Pancreas (tissue), 10 donors: ENCODE data around the gene MED15. TPM values are rescaled to one million over a fixed set of nuclear protein-coding genes. Genes with fewer than 3 reads are reported as not detected.
"Not testable (repeated sequence)": the region's sequence is repeated elsewhere in the genome, so short reads cannot be mapped to it uniquely, and the experiment has no call there.

Source experiments
- ATAC-seq, 4 donors: fragments of 200-7000 bp; cut with Tn5 transposase; one replicate each; pipeline versions ENCODE4 v1.8.0 to v1.9.1; 2020; ENCODE audit warnings: mild to moderate bottlenecking in 4 of 4, moderate library complexity in 4 of 4
- DNase-seq, 6 donors: peaks; one replicate each; pipeline ENCODE4 v3.0.0-alpha.2; 2020
- FAIRE-seq: peaks from 2 replicates; lab custom pipeline; 2012; peaks lifted over from hg19 to GRCh38; lab: Jason Lieb, UNC
- H3K27ac ChIP-seq, 4 donors: fragments of 200-600 bp; sonication (generic); 1 replicate in 3 of 4; 2 replicates in 1 of 4; pipeline versions ENCODE4 v1.5.0 to v1.8.0; 2020
- H3K27me3 ChIP-seq, 4 donors: fragments of 200-600 bp; one replicate each; pipeline ENCODE4 v1.8.0; 2021
- H3K36me3 ChIP-seq, 3 donors: fragments of 200-600 bp; sonication (generic) in 1 of 3; one replicate each; pipeline versions ENCODE4 v1.5.0 to v1.8.0; 2020 to 2021
- H3K4me1 ChIP-seq, 3 donors: fragments of 200-600 bp; one replicate each; pipeline ENCODE4 v1.8.0; 2021
- H3K4me3 ChIP-seq, 4 donors: fragments of 200-600 bp; sonication (generic) in 2 of 4; one replicate each; pipeline versions ENCODE4 v1.5.0 to v1.8.0; 2020 to 2021
- H3K9me3 ChIP-seq, 4 donors: fragments of 200-600 bp; one replicate each; pipeline ENCODE4 v1.8.0; 2021
- WGBS, 2 donors: extraction: QIAGEN DNeasy Blood & Tissue Kit; methylation state at CpG; one replicate each; pipeline ENCODE4 v1.1.7; 2013; 5-methylcytosine and 5-hydroxymethylcytosine counted together
- intact Hi-C, 3 donors: fragments of 100-400 bp; cut with DNase I; formaldehyde crosslinking; loops; one replicate each; pipeline versions ENCODE4 v1.11.1 to v1.14.2; 2022
- polyA plus RNA-seq, 2 donors: library from polyadenylated mRNA; stranded (reverse); fragments of 200-250 nt; gene quantifications; one replicate each; pipeline ENCODE4 v1.2.3, GENCODE V29; 2013
- total RNA-seq, 6 donors: library from RNA; stranded (reverse); fragmentation: NEBNext Ultra II Directional in 4 of 6; extraction: Animal tissue kit (Norgen Biotek cat#: 25700) in 4 of 6; gene quantifications; one replicate each; pipeline versions ENCODE4 v1.2.1 to v1.2.4, GENCODE V29; 2021 to 2023
- TF ChIP-seq, protein P1 (sequence below), 4 donors: fragments of 200-600 bp; sonication (generic) in 3 of 4; IDR thresholded peaks; one replicate each; pipeline versions ENCODE4 v1.5.0 to v1.8.0; 2021; ENCODE audit warnings: antibody characterized with exemption in 4 of 4
- donor health status: healthy with polysubstance abuse.
- donor health status: DM: no; HTN: no; CAD: no; lungs with moderate emphysema.
- donor health status: DM: no; HTN: no; CAD: no.
- donor health status: control.
- donor health status: control.
- donor health status: Bipolar disorder and iron deficiency.
- donor health status: DM: yes; HTN: yes; CAD: no.
- donor health status: DM: no; HTN: no; CAD: no.
- donor health status: DM: no; HTN: no; CAD: no.
- donor health status: DM: yes; HTN: yes; CAD: no.

Gene MED15
- total and polyA plus RNA-seq, 8 donors: 27.1 to 61.7 (median 37.0) TPM

DNA sequence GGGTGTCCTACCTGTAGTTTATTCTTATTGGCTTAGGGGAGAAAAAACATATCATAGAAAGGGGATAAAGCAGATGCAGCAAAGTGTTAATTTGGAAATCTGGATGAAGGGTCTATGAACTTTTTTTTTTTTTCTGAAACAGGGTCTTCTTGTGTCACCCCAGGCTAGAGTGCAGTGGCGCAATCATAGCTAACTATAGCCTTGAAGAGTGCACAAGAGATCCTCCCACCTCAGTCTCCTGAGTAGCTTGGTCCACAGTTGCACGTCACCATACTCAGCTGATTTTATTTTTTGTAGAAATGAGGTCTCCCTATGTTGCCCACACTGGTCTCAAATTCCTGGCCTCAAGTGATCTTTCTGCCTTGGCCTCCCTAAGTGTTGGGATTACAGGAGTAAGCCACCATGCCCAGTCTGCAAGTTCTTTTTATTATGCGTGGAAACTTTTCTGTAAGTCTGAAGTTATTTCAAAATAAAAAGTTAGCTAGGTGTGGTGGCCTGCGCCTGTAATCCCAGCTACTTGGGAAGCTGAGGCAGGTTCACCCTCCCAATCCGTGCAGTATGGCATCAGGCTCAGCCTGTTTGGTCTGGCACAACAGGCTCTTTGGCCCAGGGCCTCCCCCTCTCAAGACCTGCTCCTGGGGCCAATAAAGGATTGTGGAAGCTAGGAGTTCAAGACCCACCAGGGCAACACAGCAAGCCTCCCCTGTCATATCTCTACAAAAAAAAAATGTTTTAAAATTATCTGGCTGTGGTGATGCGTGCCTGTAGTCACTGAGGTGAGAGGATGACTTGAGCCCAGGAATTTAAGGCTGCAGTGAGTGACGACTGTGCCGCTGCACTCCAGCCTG, 111.9 kb downstream of the MED15 start:
- DNase-seq (no peak), ATAC-seq (no peak), FAIRE-seq (no peak)
- no peaks in the 10 kb centered on the region for H3K4me1 ChIP-seq
- H3K9me3 ChIP-seq: no peaks in the 10 kb centered on the region
- no peaks in the 10 kb centered on the region for H3K27me3 ChIP-seq
- 85 to 94% methylated on average over 8 of the region's 8 CpGs for WGBS, 2 donors
- H3K36me3 ChIP-seq: no peaks in the 10 kb centered on the region
- intact Hi-C loops: no loop called here
- TF ChIP-seq, protein P1, sequence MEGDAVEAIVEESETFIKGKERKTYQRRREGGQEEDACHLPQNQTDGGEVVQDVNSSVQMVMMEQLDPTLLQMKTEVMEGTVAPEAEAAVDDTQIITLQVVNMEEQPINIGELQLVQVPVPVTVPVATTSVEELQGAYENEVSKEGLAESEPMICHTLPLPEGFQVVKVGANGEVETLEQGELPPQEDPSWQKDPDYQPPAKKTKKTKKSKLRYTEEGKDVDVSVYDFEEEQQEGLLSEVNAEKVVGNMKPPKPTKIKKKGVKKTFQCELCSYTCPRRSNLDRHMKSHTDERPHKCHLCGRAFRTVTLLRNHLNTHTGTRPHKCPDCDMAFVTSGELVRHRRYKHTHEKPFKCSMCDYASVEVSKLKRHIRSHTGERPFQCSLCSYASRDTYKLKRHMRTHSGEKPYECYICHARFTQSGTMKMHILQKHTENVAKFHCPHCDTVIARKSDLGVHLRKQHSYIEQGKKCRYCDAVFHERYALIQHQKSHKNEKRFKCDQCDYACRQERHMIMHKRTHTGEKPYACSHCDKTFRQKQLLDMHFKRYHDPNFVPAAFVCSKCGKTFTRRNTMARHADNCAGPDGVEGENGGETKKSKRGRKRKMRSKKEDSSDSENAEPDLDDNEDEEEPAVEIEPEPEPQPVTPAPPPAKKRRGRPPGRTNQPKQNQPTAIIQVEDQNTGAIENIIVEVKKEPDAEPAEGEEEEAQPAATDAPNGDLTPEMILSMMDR (IDR thresholded peaks at IDR 0.05): no peak
- no peak overlapping the region for H3K27ac ChIP-seq
- H3K4me3 ChIP-seq: no peak overlapping the region

DNA sequence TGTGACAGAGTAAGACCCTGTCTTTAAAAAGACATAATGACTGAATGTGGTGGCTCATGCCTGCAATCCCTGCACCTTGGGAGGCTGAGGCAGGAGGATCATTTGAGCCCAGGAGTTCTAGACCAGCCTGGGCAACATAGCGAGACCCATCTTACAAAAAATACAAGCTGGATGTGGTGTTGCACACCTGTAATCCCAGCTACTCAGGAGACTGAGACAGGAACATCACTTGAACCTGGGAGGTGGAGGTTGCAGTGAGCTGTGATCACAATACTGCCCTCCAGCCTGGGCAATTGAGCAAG, 112.4 kb downstream of the MED15 start:
- H3K4me1 ChIP-seq, ATAC-seq, H3K9me3 ChIP-seq, FAIRE-seq, intact Hi-C loops, H3K27ac ChIP-seq, H3K27me3 ChIP-seq, H3K4me3 ChIP-seq, H3K36me3 ChIP-seq, DNase-seq: not testable (repeated sequence)
- WGBS, 2 donors: 95 to 98% methylated on average over 1 of the region's 1 CpG

DNA sequence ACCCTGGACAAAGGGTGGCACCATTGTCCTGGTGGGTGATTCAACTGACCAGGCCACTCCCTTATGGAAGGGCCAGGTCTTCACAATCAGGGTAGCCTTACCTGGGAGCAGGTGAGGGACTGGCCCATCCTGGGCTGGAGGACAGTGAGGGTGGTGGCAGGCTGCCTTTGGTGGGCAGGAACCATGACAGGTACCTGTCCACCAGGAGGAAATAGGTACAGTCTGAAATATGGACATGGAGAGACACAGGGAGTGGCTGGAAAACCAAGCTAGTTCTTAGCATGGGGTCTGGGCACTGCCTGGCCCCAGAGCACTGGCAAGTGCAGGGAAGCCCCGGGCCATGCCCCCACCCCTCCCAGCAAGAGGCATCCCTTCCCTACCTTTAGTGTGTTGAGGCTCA, 113.8 kb downstream of the MED15 start:
- no peak for ATAC-seq
- no peaks in the 10 kb centered on the region for H3K36me3 ChIP-seq
- TF ChIP-seq, protein P1 (IDR thresholded peaks at IDR 0.05): no peak
- H3K9me3 ChIP-seq: no peaks in the 10 kb centered on the region
- H3K27ac ChIP-seq: no peak overlapping the region
- no peaks in the 10 kb centered on the region for H3K4me1 ChIP-seq
- no peak for FAIRE-seq
- 91 to 100% methylated on average over 1 of the region's 1 CpG for WGBS, 2 donors
- no peak for DNase-seq
- H3K27me3 ChIP-seq: no peaks in the 10 kb centered on the region
- H3K4me3 ChIP-seq: no peak overlapping the region
- intact Hi-C loops: no loop called here

DNA sequence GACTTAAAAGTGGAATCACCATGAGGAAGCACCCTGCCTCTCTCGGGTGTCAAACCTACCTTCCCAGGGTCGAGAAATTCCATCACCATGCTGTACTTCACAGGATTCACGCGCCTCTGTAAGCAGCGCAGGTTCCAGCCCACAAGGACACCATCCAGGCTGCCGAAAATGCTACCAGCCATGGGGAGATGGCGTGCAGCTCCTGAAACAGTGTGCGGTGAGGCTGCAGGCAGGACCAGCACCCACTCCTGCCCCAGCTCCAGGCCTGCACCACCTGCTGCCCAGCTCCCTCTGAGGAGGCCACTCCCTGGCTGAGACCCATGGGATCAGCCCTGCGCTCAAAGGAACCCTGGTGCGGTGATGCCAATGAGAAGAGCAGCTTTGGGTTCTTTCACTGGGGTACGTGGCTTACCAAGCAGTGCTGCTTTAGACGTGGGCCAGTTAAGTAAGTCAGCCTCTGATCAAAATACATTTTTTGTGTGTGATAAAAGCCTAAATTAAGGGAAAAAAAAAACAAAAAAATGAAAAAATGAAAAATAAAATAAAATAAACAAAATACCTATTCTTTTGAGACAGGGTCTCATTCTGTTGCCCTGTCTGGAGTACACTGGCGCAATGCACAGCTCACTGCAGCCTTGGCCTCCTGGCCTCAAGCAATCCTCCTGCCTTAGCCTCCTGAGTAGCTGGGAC, 115.4 kb downstream of the MED15 start:
- H3K4me1 ChIP-seq: no peaks in the 10 kb centered on the region
- H3K4me3 ChIP-seq: no peak overlapping the region
- no peaks in the 10 kb centered on the region for H3K27me3 ChIP-seq
- no peak overlapping the region for H3K27ac ChIP-seq
- TF ChIP-seq, protein P1 (IDR thresholded peaks at IDR 0.05): no peak
- no peak for FAIRE-seq
- 84 to 89% methylated on average over 13 of the region's 13 CpGs for whole genome bisulfite sequencing, 2 donors
- no peaks in the 10 kb centered on the region for H3K9me3 ChIP-seq
- no peak for DNase-seq
- intact Hi-C loops: no loop called here
- no peaks in the 10 kb centered on the region for H3K36me3 ChIP-seq
- ATAC-seq: no peak

DNA sequence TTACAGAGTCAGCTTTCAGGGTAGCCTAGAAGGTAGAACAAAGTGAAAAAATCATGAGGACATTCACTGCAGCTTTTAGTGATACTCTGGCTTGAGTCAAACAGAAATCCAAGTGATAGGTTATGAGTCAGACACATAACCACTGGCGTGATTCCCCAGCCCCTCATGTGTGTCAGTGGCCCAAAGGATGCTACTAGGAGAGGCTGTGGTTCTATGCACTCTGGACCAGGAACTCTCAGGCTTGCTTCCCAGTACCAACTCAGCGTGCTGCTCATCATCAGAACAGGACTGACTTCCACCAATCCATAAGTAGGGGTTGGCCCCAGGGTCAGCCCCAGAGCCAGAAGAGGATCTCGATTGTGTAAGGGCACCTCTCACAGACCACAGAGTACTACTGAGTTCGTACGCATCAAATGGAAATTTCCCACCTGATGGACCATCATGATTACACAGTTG, 116.8 kb downstream of the MED15 start:
- FAIRE-seq (no peak), DNase-seq (no peak), ATAC-seq (no peak)
- no peaks in the 10 kb centered on the region for H3K9me3 ChIP-seq
- TF ChIP-seq, protein P1 (IDR thresholded peaks at IDR 0.05): no peak
- no peak overlapping the region for H3K27ac ChIP-seq
- H3K4me1 ChIP-seq: no peaks in the 10 kb centered on the region
- intact Hi-C loops: no loop called here
- H3K36me3 ChIP-seq: no peaks in the 10 kb centered on the region
- no peak overlapping the region for H3K4me3 ChIP-seq
- no peaks in the 10 kb centered on the region for H3K27me3 ChIP-seq
- WGBS, 2 donors: 66 to 76% methylated on average over 5 of the region's 5 CpGs
